NK-92 treated with Interleukin-12 subunit alpha and Interleukin-12 subunit beta, amount 100 ng/mL, for 24 hours (cell line): Measurements from ENCODE around the gene PDE2A.

ENCODE experiments used
- DNase-seq: peaks from one replicate; lab custom pipeline; 2025; lab: John Stamatoyannopoulos, UW

Gene PDE2A

GRCh38 chr11:72635933-72636332 lies 38.3 kb downstream of the PDE2A start:
- no peak for DNase-seq

GRCh38 chr11:72635309-72635915 lies 38.8 kb downstream of the PDE2A start:
- DNase-seq = no peak

GRCh38 chr11:72634472-72635095 lies 39.6 kb downstream of the PDE2A start:
- DNase-seq = no peak

GRCh38 chr11:72634016-72634415 lies 40.2 kb downstream of the PDE2A start:
- DNase-seq = no peak

GRCh38 chr11:72633068-72633467 lies 41.2 kb downstream of the PDE2A start:
- no peak for DNase-seq

- DNase-seq = no peak
These were observed 42.2 kb downstream of the PDE2A start for GRCh38 chr11:72631806-72632731.

- no peak for DNase-seq
These were observed 43.9 kb downstream of the PDE2A start for GRCh38 chr11:72630104-72630852.

GRCh38 chr11:72629266-72629665 lies 45.0 kb downstream of the PDE2A start:
- no peak for DNase-seq

- no peak for DNase-seq
These were observed 46.5 kb downstream of the PDE2A start for GRCh38 chr11:72627594-72628281.

- no peak for DNase-seq
These were observed 47.7 kb downstream of the PDE2A start for GRCh38 chr11:72626414-72626936.

GRCh38 chr11:72625691-72626413 lies 48.4 kb downstream of the PDE2A start:
- no peak for DNase-seq

- no peak for DNase-seq
These were observed 49.6 kb downstream of the PDE2A start for GRCh38 chr11:72624496-72625201.

GRCh38 chr11:72623052-72623451 lies 51.2 kb downstream of the PDE2A start:
- no peak for DNase-seq

- DNase-seq = no peak
These were observed 53.1 kb downstream of the PDE2A start for GRCh38 chr11:72621008-72621610.

GRCh38 chr11:72618803-72619202 lies 55.4 kb downstream of the PDE2A start:
- DNase-seq = no peak

GRCh38 chr11:72617080-72617762 lies 57.0 kb downstream of the PDE2A start:
- DNase-seq = no peak

GRCh38 chr11:72616655-72617054 lies 57.6 kb downstream of the PDE2A start:
- DNase-seq = no peak

GRCh38 chr11:72615329-72615728 lies 58.9 kb downstream of the PDE2A start:
- DNase-seq = no peak

- no peak for DNase-seq
These were observed 59.8 kb downstream of the PDE2A start for GRCh38 chr11:72614381-72614780.
